ENCODE data around the gene HKDC1. TPM values are rescaled to one million over a fixed set of nuclear protein-coding genes. Genes with fewer than 3 reads are reported as not detected.

HKDC1 gene
- total and polyA plus RNA-seq, 5 donors from 2014 or later = 2.2 to 11.1 (median 4.4) TPM

GRCh38 chr10:69180525-69181204 lies 39.5 kb upstream of the HKDC1 start:
- Histone ChIP-seq H3K27me3 (ENCODE audit: control insufficient read depth, insufficient read depth, low read length) (no peaks in the 10 kb centered on the region), H3K4me1 (ENCODE audit: control insufficient read depth, insufficient read depth, low read length, poor library complexity, severe bottlenecking) (peaks cover 26% of the 10 kb centered on the region), H3K27ac (ENCODE audit: insufficient read depth, low read length, poor library complexity, severe bottlenecking) (peak overlapping the region; percentile 95), H3K36me3 (ENCODE audit: control insufficient read depth, insufficient read depth, low read length) (peaks cover 13% of the 10 kb centered on the region), H3K9me3 (ENCODE audit: control insufficient read depth in 2 of 2, low read length in 2 of 2) (no peaks in the 10 kb centered on the region), H3K4me3 (ENCODE audit: low read depth, low read length) (peak overlapping the region; percentile 97)
- Mint-ChIP-seq H3K36me3 (peaks cover 13% of the 10 kb centered on the region), H3K4me3 (peak overlapping the region; percentile 93 to 99 (median 98)), H3K9me3 (no peaks in the 10 kb centered on the region), H3K4me1 (peaks cover 32 to 56% (median 40%) of the 10 kb centered on the region in 4 donors), H3K27ac (peak overlapping the region; percentile 100), H3K27me3 (no peaks in the 10 kb centered on the region)
- ATAC-seq (ENCODE audit: low read depth in 2 of 2) = peak in 1 of 2 donors; percentile 21
- peak in 2 of 3 donors; percentile 19 to 21 for DNase-seq

- Mint-ChIP-seq H3K4me3 (peak overlapping the region; percentile 93 to 99 (median 98)), H3K27me3 (no peaks in the 10 kb centered on the region), H3K36me3 (peaks cover 20% of the 10 kb centered on the region), H3K9me3 (no peaks in the 10 kb centered on the region), H3K27ac (peak overlapping the region in 2 of 3 donors; percentile 100), H3K4me1 (peaks cover 32 to 56% (median 43%) of the 10 kb centered on the region in 4 donors)
- H3K4me3 ChIP-seq (ENCODE audit: low read depth, low read length) = peak overlapping the region; percentile 97
- H3K27me3 ChIP-seq (ENCODE audit: control insufficient read depth, insufficient read depth, low read length) = no peaks in the 10 kb centered on the region
- no peak for DNase-seq
- no peak for ATAC-seq (ENCODE audit: low read depth in 2 of 2)
- H3K36me3 ChIP-seq (ENCODE audit: control insufficient read depth, insufficient read depth, low read length) = peaks cover 20% of the 10 kb centered on the region
- H3K9me3 ChIP-seq (ENCODE audit: control insufficient read depth in 2 of 2, low read length in 2 of 2) = no peaks in the 10 kb centered on the region
- peaks cover 26% of the 10 kb centered on the region for H3K4me1 ChIP-seq (ENCODE audit: control insufficient read depth, insufficient read depth, low read length, poor library complexity, severe bottlenecking)
- peak overlapping the region; percentile 95 for H3K27ac ChIP-seq (ENCODE audit: insufficient read depth, low read length, poor library complexity, severe bottlenecking)
Observed at GRCh38 chr10:69181433-69181832, 38.7 kb upstream of the HKDC1 start.

- Mint-ChIP-seq H3K27ac (no peak overlapping the region), H3K27me3 (no peaks in the 10 kb centered on the region), H3K4me3 (peak overlapping the region in 1 of 4 donors; percentile 28), H3K36me3 (peaks cover 22% of the 10 kb centered on the region), H3K4me1 (peaks cover 32 to 56% (median 43%) of the 10 kb centered on the region in 4 donors), H3K9me3 (no peaks in the 10 kb centered on the region)
- no peaks in the 10 kb centered on the region for H3K27me3 ChIP-seq (ENCODE audit: control insufficient read depth, insufficient read depth, low read length)
- peaks cover 26% of the 10 kb centered on the region for H3K4me1 ChIP-seq (ENCODE audit: control insufficient read depth, insufficient read depth, low read length, poor library complexity, severe bottlenecking)
- H3K9me3 ChIP-seq (ENCODE audit: control insufficient read depth in 2 of 2, low read length in 2 of 2) = no peaks in the 10 kb centered on the region
- no peak for DNase-seq
- no peak for ATAC-seq (ENCODE audit: low read depth in 2 of 2)
- H3K27ac ChIP-seq (ENCODE audit: insufficient read depth, low read length, poor library complexity, severe bottlenecking) = peak overlapping the region; percentile 95
- no peak overlapping the region for H3K4me3 ChIP-seq (ENCODE audit: low read depth, low read length)
- H3K36me3 ChIP-seq (ENCODE audit: control insufficient read depth, insufficient read depth, low read length) = peaks cover 26% of the 10 kb centered on the region
Observed at GRCh38 chr10:69182005-69182404, 38.1 kb upstream of the HKDC1 start.

- no peaks in the 10 kb centered on the region for H3K27me3 ChIP-seq (ENCODE audit: control insufficient read depth, insufficient read depth, low read length)
- Mint-ChIP-seq H3K9me3 (no peaks in the 10 kb centered on the region), H3K27me3 (no peaks in the 10 kb centered on the region), H3K36me3 (peaks cover 36% of the 10 kb centered on the region), H3K4me3 (no peak overlapping the region), H3K4me1 (peaks cover 15 to 35% (median 26%) of the 10 kb centered on the region in 4 donors), H3K27ac (no peak overlapping the region)
- H3K36me3 ChIP-seq (ENCODE audit: control insufficient read depth, insufficient read depth, low read length) = peaks cover 58% of the 10 kb centered on the region
- H3K4me3 ChIP-seq (ENCODE audit: low read depth, low read length) = no peak overlapping the region
- H3K9me3 ChIP-seq (ENCODE audit: control insufficient read depth in 2 of 2, low read length in 2 of 2) = no peaks in the 10 kb centered on the region
- ATAC-seq (ENCODE audit: low read depth in 2 of 2) = no peak
- H3K27ac ChIP-seq (ENCODE audit: insufficient read depth, low read length, poor library complexity, severe bottlenecking) = no peak overlapping the region
- H3K4me1 ChIP-seq (ENCODE audit: control insufficient read depth, insufficient read depth, low read length, poor library complexity, severe bottlenecking) = peaks cover 3% of the 10 kb centered on the region
- no peak for DNase-seq
Observed at GRCh38 chr10:69186524-69186923, 33.6 kb upstream of the HKDC1 start.

- H3K4me1 ChIP-seq (ENCODE audit: control insufficient read depth, insufficient read depth, low read length, poor library complexity, severe bottlenecking) = peaks cover 25% of the 10 kb centered on the region
- Mint-ChIP-seq H3K4me3 (no peak overlapping the region), H3K27me3 (no peaks in the 10 kb centered on the region), H3K9me3 (no peaks in the 10 kb centered on the region), H3K36me3 (peaks cover 33% of the 10 kb centered on the region), H3K27ac (peak overlapping the region; percentile 16 to 92 (median 59)), H3K4me1 (peaks cover 0 to 24% (median 2%) of the 10 kb centered on the region in 4 donors)
- H3K36me3 ChIP-seq (ENCODE audit: control insufficient read depth, insufficient read depth, low read length) = peaks cover 53% of the 10 kb centered on the region
- H3K4me3 ChIP-seq (ENCODE audit: low read depth, low read length) = no peak overlapping the region
- ATAC-seq (ENCODE audit: low read depth in 2 of 2) (no peak), DNase-seq (no peak)
- H3K27me3 ChIP-seq (ENCODE audit: control insufficient read depth, insufficient read depth, low read length) = no peaks in the 10 kb centered on the region
- no peaks in the 10 kb centered on the region for H3K9me3 ChIP-seq (ENCODE audit: control insufficient read depth in 2 of 2, low read length in 2 of 2)
- H3K27ac ChIP-seq (ENCODE audit: insufficient read depth, low read length, poor library complexity, severe bottlenecking) = no peak overlapping the region
Observed at GRCh38 chr10:69201045-69201444, 19.1 kb upstream of the HKDC1 start.

- Histone ChIP-seq H3K36me3 (ENCODE audit: control insufficient read depth, insufficient read depth, low read length) (peaks cover 51% of the 10 kb centered on the region), H3K4me1 (ENCODE audit: control insufficient read depth, insufficient read depth, low read length, poor library complexity, severe bottlenecking) (peaks cover 26% of the 10 kb centered on the region), H3K4me3 (ENCODE audit: low read depth, low read length) (no peak overlapping the region), H3K9me3 (ENCODE audit: control insufficient read depth in 2 of 2, low read length in 2 of 2) (no peaks in the 10 kb centered on the region), H3K27me3 (ENCODE audit: control insufficient read depth, insufficient read depth, low read length) (no peaks in the 10 kb centered on the region), H3K27ac (ENCODE audit: insufficient read depth, low read length, poor library complexity, severe bottlenecking) (peak overlapping the region; percentile 30)
- DNase-seq (peak in 2 of 3 donors; percentile 19 to 41), ATAC-seq (ENCODE audit: low read depth in 2 of 2) (no peak)
- Mint-ChIP-seq H3K4me1 (peaks cover 0 to 28% (median 3%) of the 10 kb centered on the region in 4 donors), H3K4me3 (peak overlapping the region in 1 of 4 donors; percentile 43), H3K36me3 (peaks cover 35% of the 10 kb centered on the region), H3K9me3 (no peaks in the 10 kb centered on the region), H3K27ac (peak overlapping the region in 2 of 3 donors; percentile 14 to 59), H3K27me3 (no peaks in the 10 kb centered on the region)
Observed at GRCh38 chr10:69202332-69202731, 17.8 kb upstream of the HKDC1 start.

- H3K27ac Mint-ChIP-seq = peak overlapping the region in 1 of 3 donors; percentile 74
Observed at GRCh38 chr10:69208761-69209160, 11.4 kb upstream of the HKDC1 start.

More at GRCh38 chr10:69208761-69209160, 11.4 kb upstream of the HKDC1 start:
- H3K36me3 ChIP-seq (ENCODE audit: control insufficient read depth, insufficient read depth, low read length) = peaks cover 44% of the 10 kb centered on the region
- no peaks in the 10 kb centered on the region for H3K27me3 ChIP-seq (ENCODE audit: control insufficient read depth, insufficient read depth, low read length)
- Mint-ChIP-seq H3K27me3 (no peaks in the 10 kb centered on the region), H3K4me1 (peaks cover 0 to 13% (median under 1%) of the 10 kb centered on the region in 4 donors), H3K4me3 (no peak overlapping the region), H3K36me3 (peaks cover 28% of the 10 kb centered on the region), H3K9me3 (no peaks in the 10 kb centered on the region)
- no peak for DNase-seq
- peaks cover 19% of the 10 kb centered on the region for H3K4me1 ChIP-seq (ENCODE audit: control insufficient read depth, insufficient read depth, low read length, poor library complexity, severe bottlenecking)
- no peak for ATAC-seq (ENCODE audit: low read depth in 2 of 2)
- no peaks in the 10 kb centered on the region for H3K9me3 ChIP-seq (ENCODE audit: control insufficient read depth in 2 of 2, low read length in 2 of 2)
- no peak overlapping the region for H3K4me3 ChIP-seq (ENCODE audit: low read depth, low read length)
- no peak overlapping the region for H3K27ac ChIP-seq (ENCODE audit: insufficient read depth, low read length, poor library complexity, severe bottlenecking)

Measured in CD4-positive, CD25-positive, alpha-beta regulatory T cell (primary cell).